GM06990 (cell line): Measurements from ENCODE around the gene REEP1.
A peak's percentile ranks its signal among the peaks of the same experiment; 100 is the strongest.

Experiments used
- DNase-seq: peaks from one replicate; pipeline ENCODE4 v3.0.0-alpha.2; 2011; ENCODE audit not compliant: insufficient read length; ENCODE audit errors: extremely low read depth
- H3K27me3 ChIP-seq: replicated peaks from 2 replicates; pipeline ENCODE4 v1.6.0; 2011; ENCODE audit warnings: low read length; ENCODE audit not compliant: control insufficient read depth, insufficient read depth
- H3K36me3 ChIP-seq: 2 replicates; pipeline ENCODE4 v1.5.1; 2011; ENCODE audit warnings: low read length; ENCODE audit not compliant: control insufficient read depth, insufficient read depth
- H3K4me3 ChIP-seq: replicated peaks from 2 replicates; pipeline ENCODE4 v1.5.1; 2011; ENCODE audit warnings: low read depth, mild to moderate bottlenecking, control low read depth, low read length
- TF ChIP-seq, protein P1 (sequence below): IDR thresholded peaks from 2 replicates; pipeline ENCODE4 v1.5.1; 2011; ENCODE audit warnings: low read length, control low read depth, mild to moderate bottlenecking, inconsistent platforms; ENCODE audit not compliant: insufficient read depth, poor library complexity, severe bottlenecking

Gene REEP1

DNA sequence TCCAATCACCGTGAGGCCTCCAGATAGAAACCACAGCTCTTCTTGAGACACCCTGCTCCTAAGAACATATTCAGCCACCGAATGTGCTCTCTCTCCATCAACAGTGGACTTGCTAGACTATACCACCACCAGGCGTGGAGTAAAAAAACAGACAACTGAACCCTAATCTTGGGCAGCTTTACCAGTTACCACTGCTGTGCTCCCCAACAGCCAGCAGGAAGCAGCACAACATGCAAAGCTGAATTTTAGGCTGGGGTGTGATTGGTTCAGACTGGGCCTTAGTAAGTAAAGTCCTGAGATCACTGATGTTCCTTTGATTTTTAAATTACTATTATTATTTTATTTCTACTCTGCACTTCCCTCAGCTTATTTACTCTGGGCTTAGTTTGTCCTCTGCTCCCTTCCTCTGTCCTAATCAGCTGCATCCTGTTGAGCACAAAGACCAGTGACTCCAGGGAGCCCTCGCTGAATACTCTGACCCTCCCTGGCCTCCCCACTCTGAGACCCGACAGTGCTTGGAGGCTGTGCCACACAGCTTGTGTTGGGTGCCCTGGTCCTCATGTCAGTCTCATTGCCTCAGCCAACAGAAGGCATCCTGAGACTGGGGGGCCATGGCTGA lies 116.3 kb downstream of the REEP1 start:
- H3K36me3 ChIP-seq = no peaks in the 10 kb centered on the region
- H3K4me3 ChIP-seq = no peak overlapping the region
- TF ChIP-seq, protein P1, sequence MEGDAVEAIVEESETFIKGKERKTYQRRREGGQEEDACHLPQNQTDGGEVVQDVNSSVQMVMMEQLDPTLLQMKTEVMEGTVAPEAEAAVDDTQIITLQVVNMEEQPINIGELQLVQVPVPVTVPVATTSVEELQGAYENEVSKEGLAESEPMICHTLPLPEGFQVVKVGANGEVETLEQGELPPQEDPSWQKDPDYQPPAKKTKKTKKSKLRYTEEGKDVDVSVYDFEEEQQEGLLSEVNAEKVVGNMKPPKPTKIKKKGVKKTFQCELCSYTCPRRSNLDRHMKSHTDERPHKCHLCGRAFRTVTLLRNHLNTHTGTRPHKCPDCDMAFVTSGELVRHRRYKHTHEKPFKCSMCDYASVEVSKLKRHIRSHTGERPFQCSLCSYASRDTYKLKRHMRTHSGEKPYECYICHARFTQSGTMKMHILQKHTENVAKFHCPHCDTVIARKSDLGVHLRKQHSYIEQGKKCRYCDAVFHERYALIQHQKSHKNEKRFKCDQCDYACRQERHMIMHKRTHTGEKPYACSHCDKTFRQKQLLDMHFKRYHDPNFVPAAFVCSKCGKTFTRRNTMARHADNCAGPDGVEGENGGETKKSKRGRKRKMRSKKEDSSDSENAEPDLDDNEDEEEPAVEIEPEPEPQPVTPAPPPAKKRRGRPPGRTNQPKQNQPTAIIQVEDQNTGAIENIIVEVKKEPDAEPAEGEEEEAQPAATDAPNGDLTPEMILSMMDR = peak; percentile 87
- no peak for DNase-seq
- no peaks in the 10 kb centered on the region for H3K27me3 ChIP-seq

- DNase-seq = no peak
- TF ChIP-seq, protein P1 = no peak
- Histone ChIP-seq H3K36me3 (no peaks in the 10 kb centered on the region), H3K4me3 (no peak overlapping the region), H3K27me3 (no peaks in the 10 kb centered on the region)
These were observed 117.5 kb downstream of the REEP1 start for GRCh38 chr2:86219896-86220295.

GRCh38 chr2:86218124-86218523 lies 119.3 kb downstream of the REEP1 start:
- no peak for DNase-seq
- Histone ChIP-seq H3K36me3 (peaks cover 3% of the 10 kb centered on the region), H3K4me3 (no peak overlapping the region), H3K27me3 (no peaks in the 10 kb centered on the region)
- TF ChIP-seq, protein P1 = no peak

DNA sequence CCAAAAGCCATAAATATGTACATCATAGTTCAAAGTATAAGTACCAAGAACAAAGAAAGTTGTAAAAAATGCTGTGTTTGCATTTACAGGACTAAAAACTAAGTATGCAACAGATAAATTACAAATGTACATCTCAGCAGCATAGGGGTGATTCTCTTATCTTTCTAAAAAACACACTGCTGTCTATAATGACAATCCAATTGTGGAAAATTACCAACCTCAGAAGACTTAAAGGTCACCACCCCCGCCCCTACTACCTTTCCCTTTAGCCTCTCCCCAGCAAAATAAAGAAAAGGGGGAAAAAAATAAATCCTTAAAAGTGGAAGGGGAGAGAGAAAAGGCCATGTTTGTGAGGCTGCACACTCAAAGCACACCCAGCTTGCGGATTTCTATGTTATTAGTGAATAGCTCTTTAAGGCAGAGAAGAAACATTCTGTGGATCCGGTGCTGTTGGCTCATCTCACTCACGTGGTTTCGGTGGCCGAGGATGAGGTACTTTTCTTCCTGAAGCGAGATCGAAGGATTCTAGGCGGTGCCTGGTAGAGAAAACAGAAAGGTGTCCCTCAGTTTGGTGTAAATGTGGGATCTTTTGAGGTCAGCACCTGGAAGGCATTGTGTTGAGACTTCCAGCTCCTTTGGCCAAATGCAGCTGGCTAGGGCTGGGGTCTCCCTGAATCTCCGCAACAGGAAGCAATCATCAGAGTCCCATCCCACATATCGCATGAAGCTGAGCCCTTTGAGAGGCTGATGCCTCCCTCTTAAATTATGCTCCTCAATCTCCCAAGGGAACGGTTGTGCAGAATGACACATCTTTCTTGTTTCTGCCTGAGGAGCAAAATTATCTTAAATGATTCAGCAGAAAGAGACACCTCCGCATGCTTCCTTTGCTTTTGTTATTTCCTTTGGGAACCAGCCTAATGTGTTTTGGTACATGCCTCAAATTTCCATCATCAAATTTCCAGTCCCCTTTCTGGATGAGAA lies 120.6 kb downstream of the REEP1 start:
- H3K4me3 ChIP-seq = no peak overlapping the region
- peaks cover 6% of the 10 kb centered on the region for H3K36me3 ChIP-seq
- TF ChIP-seq, protein P1 = no peak
- H3K27me3 ChIP-seq = no peaks in the 10 kb centered on the region
- DNase-seq = no peak

DNA sequence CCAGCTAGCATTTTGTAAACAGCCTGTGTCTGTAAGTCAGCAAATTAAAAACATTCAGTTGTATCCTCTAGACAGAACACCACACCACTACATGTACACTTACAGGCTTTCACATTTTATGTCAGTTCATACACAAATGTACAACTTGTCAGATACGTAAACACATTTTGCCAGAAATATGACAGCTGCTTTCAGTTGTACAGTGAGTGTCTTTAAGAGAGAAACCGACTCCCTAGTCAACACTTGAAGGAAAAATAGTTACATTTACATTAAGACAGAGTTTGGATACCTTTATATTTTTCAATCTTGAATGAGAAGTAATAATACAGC lies 123.0 kb downstream of the REEP1 start:
- TF ChIP-seq, protein P1 = no peak
- DNase-seq = no peak
- Histone ChIP-seq H3K4me3 (no peak overlapping the region), H3K27me3 (no peaks in the 10 kb centered on the region), H3K36me3 (peaks cover 9% of the 10 kb centered on the region)
